Kidney (tissue), 22 donors: ENCODE data around the gene PTPRJ. TPM values are rescaled to one million over a fixed set of nuclear protein-coding genes. Genes with fewer than 3 reads are reported as not detected.
"Not testable (repeated sequence)": the region's sequence is repeated elsewhere in the genome, so short reads cannot be mapped to it uniquely, and the experiment has no call there.

Source experiments
- DNase-seq, 5 donors: peaks; one replicate each; pipeline ENCODE4 v3.0.0-alpha.2; 2013 to 2020
- FAIRE-seq: peaks from 2 replicates; lab custom pipeline; 2012; peaks lifted over from hg19 to GRCh38; lab: Jason Lieb, UNC
- H3K27ac ChIP-seq, 2 donors: one replicate each; pipeline ENCODE4 v1.7.0; 2013; ENCODE audit warnings: low read depth in 2 of 2, low read length in 2 of 2, inconsistent platforms in 1 of 2
- H3K27me3 ChIP-seq: one replicate; pipeline ENCODE4 v1.7.1; 2013; ENCODE audit warnings: low read length, inconsistent platforms; ENCODE audit not compliant: control insufficient read depth, insufficient read depth
- H3K36me3 ChIP-seq, 3 donors: one replicate each; pipeline versions ENCODE4 v1.7.0 to v1.7.1; 2013; ENCODE audit warnings: low read length in 3 of 3, control low read depth in 1 of 3, inconsistent platforms in 1 of 3; ENCODE audit not compliant: insufficient read depth in 3 of 3, control insufficient read depth in 2 of 3
- H3K4me1 ChIP-seq, 3 donors: one replicate each; pipeline versions ENCODE4 v1.7.0 to v1.7.1; 2013; ENCODE audit warnings: low read length in 3 of 3, inconsistent platforms in 1 of 3, low read depth in 1 of 3; ENCODE audit not compliant: control insufficient read depth in 2 of 3, insufficient read depth in 2 of 3
- H3K4me3 ChIP-seq, 3 donors: one replicate each; pipeline versions ENCODE4 v1.7.0 to v1.8.1; 2013; ENCODE audit warnings: low read length in 3 of 3, control low read depth in 1 of 3, inconsistent platforms in 1 of 3
- H3K9ac ChIP-seq, 3 donors: one replicate each; pipeline versions ENCODE4 v1.7.0 to v1.7.1; 2013; ENCODE audit warnings: low read length in 3 of 3, control low read depth in 1 of 3, inconsistent platforms in 1 of 3
- H3K9me3 ChIP-seq, 3 donors: one replicate each; pipeline versions ENCODE4 v1.7.0 to v1.7.1; 2013; ENCODE audit warnings: low read length in 3 of 3, control low read depth in 1 of 3, inconsistent platforms in 1 of 3; ENCODE audit not compliant: control insufficient read depth in 2 of 3, insufficient read depth in 1 of 3
- intact Hi-C: fragments of 100-400 bp; cut with DNase I; formaldehyde crosslinking; loops from one replicate; pipeline ENCODE4 v1.11.1; 2022
- long read RNA-seq, 10 donors: library from polyadenylated mRNA in 1 of 10; unstranded in 1 of 10; transcript quantifications; one replicate each; pipeline ENCODE4 v2.0.0 and lab custom pipeline, GENCODE V29; 2021 to 2026
- polyA plus RNA-seq: library from polyadenylated mRNA; stranded (reverse); fragments of 350-450 nt; fragmentation: Illumina TruSeq; extraction: RNeasy Lipid Tissue Mini Kit (QIAGEN cat#74804); gene quantifications from one replicate; pipeline ENCODE4 v1.2.3, GENCODE V29; 2014; ENCODE audit warnings: low read depth, low replicate concordance; ENCODE audit not compliant: insufficient read depth
- total RNA-seq: library from RNA; stranded (reverse); fragmentation: NEBNext Ultra II Directional; extraction: Animal tissue kit (Norgen Biotek cat#: 25700); gene quantifications from one replicate; pipeline ENCODE4 v1.2.1, GENCODE V29; 2021
- TF ChIP-seq, protein P1 (sequence below): IDR thresholded peaks from 3 replicates; pipeline ENCODE4 v1.5.1; 2012; ENCODE audit warnings: mild to moderate bottlenecking, moderate library complexity, borderline replicate concordance; ENCODE audit not compliant: insufficient read depth; ENCODE audit errors: extremely low read depth
- donor health status: control.
- donor health status: control.
- donor health status: control.
- donor health status: control.
- donor health status: control.
- donor health status: DM: yes; HTN: yes; CAD: no.
- donor health status: Normal renal cell carcinoma (clear cell type).

Gene PTPRJ
- total RNA-seq (80.5 TPM), polyA plus RNA-seq (9.2 TPM)
- long read RNA-seq, donor 1: 0 reads
- long read RNA-seq, donor 2, partial matches to known transcripts: 5 of 5 reads
- long read RNA-seq, donor 2, other reads (novel, unspliced or antisense): 0 of 5 reads
- long read RNA-seq, donor 3: 0 reads
- long read RNA-seq, donor 4: 0 reads
- long read RNA-seq, donor 5: 0 reads
- long read RNA-seq, donor 6: 0 reads
- long read RNA-seq, donor 7, partial matches to known transcripts: 4 of 29 reads
- long read RNA-seq, donor 7, other reads (novel, unspliced or antisense): 23 of 29 reads
- long read RNA-seq, donor 8: 0 reads
- long read RNA-seq, donor 9: 0 reads
- long read RNA-seq, donor 10: 0 reads

DNA sequence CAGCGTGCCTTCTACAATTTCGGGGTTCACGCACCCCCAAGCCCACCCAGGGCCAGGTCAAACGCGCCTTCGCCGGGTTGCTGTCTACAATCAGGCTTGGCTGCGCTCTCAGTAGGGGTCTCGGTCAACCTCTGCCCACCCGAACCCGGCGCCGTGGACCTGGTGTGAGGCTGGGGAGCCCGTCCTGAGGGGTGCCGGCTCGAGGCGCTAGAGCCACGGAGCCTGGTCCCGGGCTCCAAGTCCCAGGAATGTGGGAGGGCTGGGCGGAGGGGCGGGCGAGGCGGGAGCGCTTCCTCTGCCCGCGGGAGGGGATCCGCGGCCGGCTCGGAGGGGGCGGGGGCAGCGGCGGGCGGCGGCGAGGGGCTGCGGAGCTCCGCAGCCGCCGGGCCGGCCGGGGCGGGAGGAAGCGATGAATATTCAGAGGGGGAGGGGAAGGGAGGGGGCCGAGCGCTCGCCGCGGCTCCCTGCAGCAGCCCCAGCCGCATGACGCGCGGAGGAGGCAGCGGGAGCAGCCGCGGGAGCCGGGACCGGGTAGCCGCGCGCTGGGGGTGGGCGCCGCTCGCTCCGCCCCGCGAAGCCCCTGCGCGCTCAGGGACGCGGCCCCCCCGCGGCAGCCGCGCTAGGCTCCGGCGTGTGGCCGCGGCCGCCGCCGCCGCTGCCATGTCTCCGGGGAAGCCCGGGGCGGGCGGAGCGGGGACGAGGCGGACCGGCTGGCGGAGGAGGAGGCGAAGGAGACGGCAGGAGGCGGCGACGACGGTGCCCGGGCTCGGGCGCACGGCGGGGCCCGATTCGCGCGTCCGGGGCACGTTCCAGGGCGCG, at the start of gene PTPRJ:
Gene PTPRJ, plus strand, starts transcription at position 472 of the 819 bp plus-strand sequence. CDS start 354 bp downstream, outside the sequence.
- Histone ChIP-seq H3K9ac (peak within 1 kb of the TSS in 2 of 3 donors; percentile 49 to 71), H3K36me3 (no peaks in the 10 kb centered on the region), H3K27me3 (no peaks in the 10 kb centered on the region), H3K9me3 (no peaks in the 10 kb centered on the region), H3K27ac (peak within 1 kb of the TSS; percentile 67 to 71), H3K4me1 (peaks cover 0 to 11% (median 8%) of the 10 kb centered on the region in 3 donors), H3K4me3 (peak within 1 kb of the TSS; percentile 51 to 68 (median 67))
- FAIRE-seq: no peak
- TF ChIP-seq, protein P1, sequence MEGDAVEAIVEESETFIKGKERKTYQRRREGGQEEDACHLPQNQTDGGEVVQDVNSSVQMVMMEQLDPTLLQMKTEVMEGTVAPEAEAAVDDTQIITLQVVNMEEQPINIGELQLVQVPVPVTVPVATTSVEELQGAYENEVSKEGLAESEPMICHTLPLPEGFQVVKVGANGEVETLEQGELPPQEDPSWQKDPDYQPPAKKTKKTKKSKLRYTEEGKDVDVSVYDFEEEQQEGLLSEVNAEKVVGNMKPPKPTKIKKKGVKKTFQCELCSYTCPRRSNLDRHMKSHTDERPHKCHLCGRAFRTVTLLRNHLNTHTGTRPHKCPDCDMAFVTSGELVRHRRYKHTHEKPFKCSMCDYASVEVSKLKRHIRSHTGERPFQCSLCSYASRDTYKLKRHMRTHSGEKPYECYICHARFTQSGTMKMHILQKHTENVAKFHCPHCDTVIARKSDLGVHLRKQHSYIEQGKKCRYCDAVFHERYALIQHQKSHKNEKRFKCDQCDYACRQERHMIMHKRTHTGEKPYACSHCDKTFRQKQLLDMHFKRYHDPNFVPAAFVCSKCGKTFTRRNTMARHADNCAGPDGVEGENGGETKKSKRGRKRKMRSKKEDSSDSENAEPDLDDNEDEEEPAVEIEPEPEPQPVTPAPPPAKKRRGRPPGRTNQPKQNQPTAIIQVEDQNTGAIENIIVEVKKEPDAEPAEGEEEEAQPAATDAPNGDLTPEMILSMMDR: no peak
- intact Hi-C loops: no loop called here
- DNase-seq: peak; percentile 81 to 89 (median 88)

DNA sequence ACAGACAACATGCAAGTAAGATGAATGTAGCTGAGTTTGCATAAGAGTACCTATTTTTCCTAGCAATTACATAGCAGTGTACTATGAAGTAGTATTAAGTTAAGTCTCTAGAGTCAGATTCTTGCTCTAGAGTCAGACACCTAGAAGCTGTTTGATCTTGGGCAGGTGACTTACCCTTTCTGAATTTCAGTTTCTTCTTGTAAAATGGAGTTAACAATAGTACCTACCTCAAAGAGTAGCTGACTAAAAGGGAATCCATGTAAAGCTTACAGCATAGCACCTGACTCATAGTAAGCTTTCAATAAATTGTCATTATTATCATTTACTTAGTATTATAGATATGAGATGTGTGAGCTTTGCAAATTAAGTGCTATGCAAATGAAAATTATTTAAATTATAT, 47.8 kb upstream of the PTPRJ start:
- no peaks in the 10 kb centered on the region for H3K9me3 ChIP-seq
- no peaks in the 10 kb centered on the region for H3K4me1 ChIP-seq
- H3K4me3 ChIP-seq: no peak overlapping the region
- FAIRE-seq: no peak
- no peaks in the 10 kb centered on the region for H3K27me3 ChIP-seq
- TF ChIP-seq, protein P1: no peak
- no peak overlapping the region for H3K9ac ChIP-seq
- no peak overlapping the region for H3K27ac ChIP-seq
- no peak for DNase-seq
- intact Hi-C loops: loop anchor here (5.0 kb wide), 1 partner anchor 175 kb away; no protein-coding TSS in a partner anchor
- no peaks in the 10 kb centered on the region for H3K36me3 ChIP-seq

DNA sequence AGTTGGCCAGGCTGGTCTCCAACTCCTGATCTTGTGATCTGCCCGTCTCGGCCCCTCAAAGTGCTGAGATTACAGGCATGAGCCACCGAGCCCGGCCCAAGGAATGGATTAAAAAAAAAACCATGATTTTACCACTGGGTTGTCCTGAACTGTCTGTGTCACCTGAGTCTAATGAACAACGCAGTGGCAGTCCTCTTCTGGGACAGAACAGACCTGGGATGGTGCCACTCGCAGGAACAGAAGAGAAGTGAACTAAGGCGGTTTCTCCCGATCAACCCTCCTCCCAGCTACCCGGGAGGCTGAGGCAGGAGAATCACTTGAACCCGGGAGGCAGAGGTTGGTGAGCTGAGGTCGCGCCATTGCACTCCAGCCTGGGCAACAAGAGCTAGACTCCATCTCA, 46.6 kb upstream of the PTPRJ start:
- not testable (repeated sequence) for H3K9ac ChIP-seq, H3K9me3 ChIP-seq, DNase-seq, H3K4me1 ChIP-seq, H3K27ac ChIP-seq, H3K27me3 ChIP-seq, H3K4me3 ChIP-seq, H3K36me3 ChIP-seq, FAIRE-seq
- intact Hi-C loops: loop anchor here (5.0 kb wide), 1 partner anchor 174 kb away; no protein-coding TSS in a partner anchor
